Mammary epithelial cell (primary cell): ENCODE results near the gene EGFL8.

Experiments
- CTCF ChIP-seq, 2 donors: IDR thresholded peaks in 1 of 2; conservative IDR thresholded peaks in 1 of 2; 2 replicates each; pipeline ENCODE4 v1.5.1; 2011 to 2012; ENCODE audit warnings: inconsistent platforms in 2 of 2, low read length in 2 of 2, mild to moderate bottlenecking in 2 of 2, control low read depth in 1 of 2, low read depth in 1 of 2; ENCODE audit not compliant: insufficient read depth in 1 of 2; ENCODE audit errors: extremely low read depth in 1 of 2
- EZH2 ChIP-seq: IDR thresholded peaks from 2 replicates; pipeline ENCODE4 v1.6.1; 2012; ENCODE audit warnings: low read length, inconsistent platforms, borderline replicate concordance

DNA sequence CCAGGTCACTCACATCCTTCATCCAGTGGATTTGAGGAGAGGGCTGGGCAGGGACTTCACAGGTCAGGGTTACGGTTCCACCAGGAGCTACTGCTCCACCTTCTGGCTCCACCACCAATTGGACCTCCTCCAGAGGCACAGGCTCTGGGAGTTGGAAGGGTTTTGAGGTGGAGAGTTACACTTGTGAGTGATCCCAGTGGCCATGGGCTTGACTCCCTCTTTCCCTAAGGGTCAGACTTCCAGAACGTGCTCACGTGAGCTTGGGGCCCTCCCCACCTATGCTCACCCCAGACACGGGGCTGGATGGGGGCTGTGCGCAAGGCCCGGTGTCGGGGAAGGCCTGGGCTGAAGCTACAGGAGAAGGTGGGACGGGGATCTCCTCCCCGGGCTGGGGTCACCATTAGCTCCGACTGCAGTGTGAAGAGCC, 18.2 kb downstream of the EGFL8 start:
- no peak for TF ChIP-seq EZH2
- no peak for TF ChIP-seq CTCF (conservative IDR thresholded peaks at IDR 0.05 in 1 of 2, IDR thresholded peaks at IDR 0.05 in 1 of 2; ENCODE audit: extremely low read depth in 1 of 2, insufficient read depth in 1 of 2, low read depth in 1 of 2, low read length in 2 of 2)
